CD14-positive monocyte (primary cell): ENCODE measurements around the gene FBXW4. TPM values are rescaled to one million over a fixed set of nuclear protein-coding genes. Genes with fewer than 3 reads are reported as not detected.

Experiments used
- DNase-seq, 3 donors: peaks; one replicate each; pipeline ENCODE4 v3.0.0-alpha.2; 2011 to 2022
- H2AFZ ChIP-seq: 2 replicates; pipeline ENCODE4 v1.6.0; 2012; ENCODE audit warnings: mild to moderate bottlenecking, low read depth, low read length, inconsistent platforms; ENCODE audit not compliant: insufficient read depth, poor library complexity, severe bottlenecking
- H3K27ac ChIP-seq, 2 donors: 1 replicate in 1 of 2; 2 replicates in 1 of 2; pipeline ENCODE4 v1.5.1; 2012 to 2013; ENCODE audit warnings: low read length in 2 of 2, control low read depth in 1 of 2, inconsistent platforms in 1 of 2, low read depth in 1 of 2, mild to moderate bottlenecking in 1 of 2
- H3K27me3 ChIP-seq, 2 donors: one replicate each; pipeline versions ENCODE4 v1.6.0 to v1.6.1; 2011 to 2013; ENCODE audit warnings: low read length in 2 of 2; ENCODE audit not compliant: control insufficient read depth in 2 of 2, insufficient read depth in 2 of 2
- H3K36me3 ChIP-seq, 2 donors: replicated peaks in 1 of 2; 1 replicate in 1 of 2; 2 replicates in 1 of 2; pipeline versions ENCODE4 v1.5.1 to v1.6.1; 2012 to 2013; ENCODE audit warnings: low read length in 2 of 2, control low read depth in 1 of 2, inconsistent platforms in 1 of 2, mild to moderate bottlenecking in 1 of 2; ENCODE audit not compliant: insufficient read depth in 2 of 2, control insufficient read depth in 1 of 2
- H3K4me1 ChIP-seq, 2 donors: 1 replicate in 1 of 2; 2 replicates in 1 of 2; pipeline versions ENCODE4 v1.5.1 to v1.6.1; 2012 to 2013; ENCODE audit warnings: low read length in 2 of 2, control low read depth in 1 of 2, inconsistent platforms in 1 of 2, mild to moderate bottlenecking in 1 of 2, moderate library complexity in 1 of 2; ENCODE audit not compliant: insufficient read depth in 2 of 2, control insufficient read depth in 1 of 2
- H3K4me2 ChIP-seq: replicated peaks from 2 replicates; pipeline ENCODE3; 2012; ENCODE audit warnings: low read length, moderate library complexity, mild to moderate bottlenecking; ENCODE audit not compliant: poor library complexity, severe bottlenecking; ENCODE audit errors: extremely low read depth
- H3K4me3 ChIP-seq, 3 experiments: fragments of 200-600 bp in 1 of 3; sonication (generic) in 1 of 3; replicated peaks in 1 of 3; 1 replicate in 2 of 3; 2 replicates in 1 of 3; pipeline ENCODE4 v1.5.1; 2011 to 2013; ENCODE audit warnings: low read length in 3 of 3, mild to moderate bottlenecking in 3 of 3, control low read depth in 2 of 3, low read depth in 2 of 3, inconsistent platforms in 1 of 3, moderate library complexity in 1 of 3
- H3K79me2 ChIP-seq: 2 replicates; pipeline ENCODE4 v1.6.0; 2012; ENCODE audit warnings: mild to moderate bottlenecking, control low read depth, inconsistent platforms, low read length, moderate library complexity; ENCODE audit not compliant: insufficient read depth
- H3K9ac ChIP-seq: 2 replicates; pipeline ENCODE4 v1.6.0; 2017; ENCODE audit warnings: low read length, mild to moderate bottlenecking; ENCODE audit not compliant: insufficient read depth, poor library complexity, severe bottlenecking
- H3K9me3 ChIP-seq, 2 donors: replicated peaks in 1 of 2; 1 replicate in 1 of 2; 2 replicates in 1 of 2; pipeline versions ENCODE4 v1.5.1 to v1.6.1; 2012 to 2013; ENCODE audit warnings: low read length in 2 of 2, control low read depth in 1 of 2; ENCODE audit not compliant: control insufficient read depth in 1 of 2, insufficient read depth in 1 of 2
- H4K20me1 ChIP-seq: 2 replicates; pipeline ENCODE4 v1.6.0; 2012; ENCODE audit warnings: mild to moderate bottlenecking, low read length, control low read depth, moderate library complexity; ENCODE audit not compliant: insufficient read depth
- H3K27ac Mint-ChIP-seq, 7 donors: one replicate each; pipeline ENCODE4 v1.8.0; 2020; ENCODE audit warnings: mild to moderate bottlenecking in 7 of 7, mixed read lengths in 7 of 7, moderate library complexity in 6 of 7, inconsistent platforms in 2 of 7
- H3K27me3 Mint-ChIP-seq, 3 donors: one replicate each; pipeline ENCODE4 v1.8.0; 2021 to 2022; ENCODE audit warnings: low read depth in 3 of 3, mild to moderate bottlenecking in 3 of 3, mixed read lengths in 3 of 3, moderate library complexity in 3 of 3, inconsistent platforms in 1 of 3
- H3K36me3 Mint-ChIP-seq, 2 donors: one replicate each; pipeline ENCODE4 v1.8.0; 2020; ENCODE audit warnings: mixed read lengths in 2 of 2, inconsistent platforms in 1 of 2, mild to moderate bottlenecking in 1 of 2
- H3K4me1 Mint-ChIP-seq: one replicate; pipeline ENCODE4 v1.8.0; 2020; ENCODE audit warnings: mild to moderate bottlenecking, mixed read lengths
- H3K4me3 Mint-ChIP-seq, 2 donors: one replicate each; pipeline ENCODE4 v1.8.0; 2020; ENCODE audit warnings: mild to moderate bottlenecking in 2 of 2, mixed read lengths in 2 of 2, moderate library complexity in 1 of 2
- H3K9me3 Mint-ChIP-seq, 7 donors: one replicate each; pipeline ENCODE4 v1.8.0; 2020 to 2022; ENCODE audit warnings: mixed read lengths in 7 of 7, mild to moderate bottlenecking in 6 of 7, moderate library complexity in 6 of 7, inconsistent platforms in 2 of 7
- WGBS: methylation state at CpG from one replicate; pipeline ENCODE4 v1.1.5; 2013; ENCODE audit warnings: missing lambda C conversion rate; ENCODE audit not compliant: insufficient coverage; 5-methylcytosine and 5-hydroxymethylcytosine counted together
- intact Hi-C, 2 donors: fragments of 100-400 bp; cut with micrococcal nuclease; formaldehyde crosslinking; loops; one replicate each; pipeline versions ENCODE4 v1.15.0 to v1.15.1; 2023
- polyA plus RNA-seq, 3 donors: library from polyadenylated mRNA; depleted of rRNA in 1 of 3; unstranded in 2 of 3; stranded (reverse) in 1 of 3; fragments of 300-500 nt in 2 of 3; fragments of >200 nt in 1 of 3; fragmentation: Illumina TruSeq in 2 of 3; gene quantifications; 1 replicate in 2 of 3; 2 replicates in 1 of 3; pipeline ENCODE4 v1.2.3, GENCODE V29; 2012 to 2021
- TF ChIP-seq, protein P1 (sequence below): fragments of 200-600 bp; IDR thresholded peaks from one replicate; pipeline ENCODE4 v1.8.0; 2022; ENCODE audit warnings: antibody characterized with exemption, mild to moderate bottlenecking

The FBXW4 gene
- polyA plus RNA-seq, 3 donors: 1.1 to 30.8 (median 1.8) TPM

DNA sequence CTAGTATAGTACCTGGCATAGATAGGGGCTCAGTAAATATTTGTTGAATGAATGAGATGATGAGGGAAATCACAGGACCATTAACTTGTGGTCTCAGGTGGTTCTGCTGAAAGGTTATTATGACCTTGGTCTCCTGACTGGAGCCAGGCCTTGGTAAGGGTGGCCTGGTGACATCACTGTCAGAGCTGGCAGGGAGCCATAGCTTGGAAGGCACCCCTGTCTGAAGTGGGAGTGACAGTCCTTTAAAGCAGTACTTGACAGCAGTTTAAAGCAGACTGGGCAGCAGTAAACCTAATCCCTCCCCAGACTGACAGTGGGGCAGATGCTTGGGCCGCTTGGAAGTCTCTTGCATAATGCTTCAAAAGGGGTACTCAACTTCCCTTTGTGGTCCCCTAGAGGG is 93.4 kb downstream of the FBXW4 start:
- H3K36me3 ChIP-seq: peaks cover 17 to 32% of the 10 kb centered on the region in 2 donors
- H3K4me3 ChIP-seq: no peak overlapping the region
- TF ChIP-seq, protein P1, sequence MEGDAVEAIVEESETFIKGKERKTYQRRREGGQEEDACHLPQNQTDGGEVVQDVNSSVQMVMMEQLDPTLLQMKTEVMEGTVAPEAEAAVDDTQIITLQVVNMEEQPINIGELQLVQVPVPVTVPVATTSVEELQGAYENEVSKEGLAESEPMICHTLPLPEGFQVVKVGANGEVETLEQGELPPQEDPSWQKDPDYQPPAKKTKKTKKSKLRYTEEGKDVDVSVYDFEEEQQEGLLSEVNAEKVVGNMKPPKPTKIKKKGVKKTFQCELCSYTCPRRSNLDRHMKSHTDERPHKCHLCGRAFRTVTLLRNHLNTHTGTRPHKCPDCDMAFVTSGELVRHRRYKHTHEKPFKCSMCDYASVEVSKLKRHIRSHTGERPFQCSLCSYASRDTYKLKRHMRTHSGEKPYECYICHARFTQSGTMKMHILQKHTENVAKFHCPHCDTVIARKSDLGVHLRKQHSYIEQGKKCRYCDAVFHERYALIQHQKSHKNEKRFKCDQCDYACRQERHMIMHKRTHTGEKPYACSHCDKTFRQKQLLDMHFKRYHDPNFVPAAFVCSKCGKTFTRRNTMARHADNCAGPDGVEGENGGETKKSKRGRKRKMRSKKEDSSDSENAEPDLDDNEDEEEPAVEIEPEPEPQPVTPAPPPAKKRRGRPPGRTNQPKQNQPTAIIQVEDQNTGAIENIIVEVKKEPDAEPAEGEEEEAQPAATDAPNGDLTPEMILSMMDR: no peak
- 20% methylated on average over 1 of the region's 1 CpG for WGBS
- no peaks in the 10 kb centered on the region for H3K9me3 ChIP-seq
- Mint-ChIP-seq H3K4me1 (no peaks in the 10 kb centered on the region), H3K9me3 (peaks cover 0 to 1% (median 0%) of the 10 kb centered on the region in 7 donors), H3K27me3 (peaks cover 0 to 1% (median 0%) of the 10 kb centered on the region in 3 donors), H3K36me3 (peaks cover 31 to 32% of the 10 kb centered on the region in 2 donors), H3K4me3 (no peak overlapping the region), H3K27ac (no peak overlapping the region)
- no peaks in the 10 kb centered on the region for H3K4me1 ChIP-seq
- DNase-seq: no peak
- H3K9ac ChIP-seq: no peak overlapping the region
- H3K79me2 ChIP-seq: no peaks in the 10 kb centered on the region
- no peak overlapping the region for H3K27ac ChIP-seq
- peaks cover 3% of the 10 kb centered on the region for H4K20me1 ChIP-seq
- intact Hi-C loops: loop anchor here (5.0 kb wide), 1 partner anchor 181 kb away; the partner anchor contains the start of gene NPM3 (in 2 of the 2)
- no peak overlapping the region for H2AFZ ChIP-seq
- no peaks in the 10 kb centered on the region for H3K27me3 ChIP-seq
- no peak overlapping the region for H3K4me2 ChIP-seq

DNA sequence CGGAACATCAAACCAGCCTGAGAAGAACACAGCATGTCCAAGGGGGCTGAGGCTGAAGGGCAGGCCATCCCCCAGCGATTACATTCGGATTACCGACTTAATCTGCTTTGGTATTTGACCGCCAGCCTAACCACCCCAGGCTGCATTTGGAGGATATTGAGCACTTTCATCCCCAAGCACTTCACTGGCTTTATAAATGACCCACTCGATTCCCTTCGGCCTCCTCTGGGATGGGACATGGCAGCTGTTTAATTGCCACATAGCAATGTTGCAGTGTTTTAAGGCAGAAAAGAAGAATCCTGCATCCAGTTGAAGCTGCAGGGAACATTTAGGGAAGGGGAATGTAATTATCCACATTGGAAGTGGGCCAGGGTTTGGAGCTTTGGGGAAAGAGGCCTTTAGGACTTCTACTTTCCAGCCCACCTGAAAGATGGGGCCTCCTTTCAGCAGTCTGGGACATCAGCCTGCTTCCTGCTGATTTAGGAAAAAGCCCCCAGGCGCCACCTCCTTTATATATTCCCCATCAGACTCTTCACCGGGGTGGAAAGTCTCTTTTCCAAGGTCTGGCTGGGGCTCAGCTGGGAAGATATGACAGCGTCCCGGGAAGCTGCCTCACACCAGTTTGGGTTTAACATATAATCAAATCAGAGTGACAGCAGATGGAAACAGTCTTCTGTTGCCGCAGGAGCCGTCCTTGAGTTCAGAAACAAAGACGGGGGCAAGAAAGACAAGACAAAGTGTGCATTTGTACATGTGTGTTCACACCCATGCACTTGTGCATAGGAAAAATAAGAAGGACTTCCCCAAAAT is 97.7 kb downstream of the FBXW4 start:
- Histone ChIP-seq H3K9me3 (no peaks in the 10 kb centered on the region), H3K9ac (no peak overlapping the region), H3K79me2 (no peaks in the 10 kb centered on the region), H3K27me3 (no peaks in the 10 kb centered on the region), H3K4me1 (peaks cover 18 to 22% of the 10 kb centered on the region in 2 donors), H3K36me3 (peaks cover 2 to 8% of the 10 kb centered on the region in 2 donors), H4K20me1 (no peaks in the 10 kb centered on the region), H3K27ac (no peak overlapping the region), H3K4me3 (no peak overlapping the region), H3K4me2 (no peak overlapping the region), H2AFZ (no peak overlapping the region)
- H3K4me3 Mint-ChIP-seq: no peak overlapping the region
- H3K4me1 Mint-ChIP-seq: peaks cover 24% of the 10 kb centered on the region
- 90% methylated on average over 6 of the region's 14 CpGs for WGBS
- intact Hi-C loops: no loop called here
- H3K27me3 Mint-ChIP-seq: no peaks in the 10 kb centered on the region
- H3K36me3 Mint-ChIP-seq: peaks cover 5 to 12% of the 10 kb centered on the region in 2 donors
- peak overlapping the region in 2 of 7 donors; percentile 1 to 68 for H3K27ac Mint-ChIP-seq
- TF ChIP-seq, protein P1: no peak
- H3K9me3 Mint-ChIP-seq: no peaks in the 10 kb centered on the region
- no peak for DNase-seq
